ENCODE results near the gene IER5.

- TF ChIP-seq GATA2 (IDR thresholded peaks at IDR 0.05; ENCODE audit: low read depth, low read length) (no peak), GATA3 (IDR thresholded peaks at IDR 0.05; ENCODE audit: low read depth, low read length) (no peak)
Measured at GRCh38 chr1:181050922-181051321, 37.6 kb upstream of the IER5 start.
